OCI-LY1 (cell line): Measurements from ENCODE around the gene MYO5B.

Experiments used
- H2AFZ ChIP-seq: fragments of 200-600 bp; sonication (generic), shearing (Covaris generic); 2 replicates; pipeline ENCODE4 v1.6.0; 2014; ENCODE audit warnings: antibody characterized with exemption, mild to moderate bottlenecking, low read length
- H3F3A ChIP-seq: fragments of 200-600 bp; sonication (generic), shearing (Covaris generic); 2 replicates; pipeline ENCODE4 v1.6.0; 2014; ENCODE audit warnings: mild to moderate bottlenecking, antibody characterized with exemption, low read length, moderate library complexity; ENCODE audit not compliant: insufficient read depth
- H3K27ac ChIP-seq: fragments of 200-600 bp; sonication (generic); 2 replicates; pipeline ENCODE4 v1.5.1; 2014; ENCODE audit warnings: low read length, mixed run types, mild to moderate bottlenecking, low read depth; ENCODE audit not compliant: poor library complexity, severe bottlenecking
- H3K27me3 ChIP-seq: fragments of 200-600 bp; sonication (generic); 2 replicates; pipeline ENCODE4 v1.6.0; 2014; ENCODE audit warnings: antibody characterized with exemption, mild to moderate bottlenecking, low read length, moderate library complexity; ENCODE audit not compliant: insufficient read depth
- H3K36me3 ChIP-seq: fragments of 200-600 bp; sonication (generic); 2 replicates; pipeline ENCODE4 v1.6.1; 2014; ENCODE audit warnings: mild to moderate bottlenecking, antibody characterized with exemption, low read length, moderate library complexity, mixed read lengths; ENCODE audit not compliant: insufficient read depth
- H3K4me1 ChIP-seq: fragments of 200-600 bp; sonication (generic); 2 replicates; pipeline ENCODE4 v1.5.1; 2014; ENCODE audit warnings: mild to moderate bottlenecking, low read length, moderate library complexity; ENCODE audit not compliant: insufficient read depth, severe bottlenecking
- H3K4me2 ChIP-seq: fragments of 200-600 bp; sonication (generic), shearing (Covaris generic); 2 replicates; pipeline ENCODE4 v1.6.1; 2014; ENCODE audit warnings: low read length
- H3K4me3 ChIP-seq: fragments of 200-600 bp; sonication (generic); 2 replicates; pipeline ENCODE4 v1.5.1; 2014; ENCODE audit warnings: low read length, low read depth, mild to moderate bottlenecking, mixed read lengths; ENCODE audit not compliant: poor library complexity, severe bottlenecking
- H3K79me2 ChIP-seq: fragments of 200-600 bp; shearing (Covaris generic); 2 replicates; pipeline ENCODE4 v1.6.1; 2016; ENCODE audit warnings: mixed run types, low read length, mixed read lengths; ENCODE audit not compliant: insufficient read depth
- H3K9ac ChIP-seq: fragments of 200-600 bp; sonication (generic), shearing (Covaris generic); 2 replicates; pipeline ENCODE4 v1.6.1; 2014; ENCODE audit warnings: mild to moderate bottlenecking, low read length, mixed read lengths
- H3K9me2 ChIP-seq: fragments of 200-600 bp; sonication (generic), shearing (Covaris generic); 2 replicates; pipeline ENCODE4 v1.6.1; 2014; ENCODE audit warnings: low read depth, mild to moderate bottlenecking, low read length, mixed read lengths
- H3K9me3 ChIP-seq: fragments of 200-600 bp; shearing (Covaris generic); 2 replicates; pipeline ENCODE4 v1.6.1; 2014; ENCODE audit warnings: low read length, mixed read lengths
- H4K20me1 ChIP-seq: fragments of 200-600 bp; sonication (generic), shearing (Covaris generic); 2 replicates; pipeline ENCODE4 v1.6.0; 2016; ENCODE audit warnings: mild to moderate bottlenecking, low read length; ENCODE audit not compliant: insufficient read depth
- CTCF ChIP-seq: fragments of 200-600 bp; sonication (generic), shearing (Covaris generic); IDR thresholded peaks from 2 replicates; pipeline ENCODE4 v1.5.1; 2017; ENCODE audit warnings: mild to moderate bottlenecking, antibody characterized with exemption, low read length, moderate library complexity, mixed read lengths
- EZH2 ChIP-seq: fragments of 200-600 bp; sonication (generic), shearing (Covaris generic); IDR thresholded peaks from 2 replicates; pipeline ENCODE4 v1.8.0; 2017; ENCODE audit warnings: borderline replicate concordance, mixed run types, mild to moderate bottlenecking, antibody characterized with exemption, low read length, moderate library complexity, mixed read lengths

The MYO5B gene

GRCh38 chr18:49862656-49863385 is 332.1 kb downstream of the MYO5B start:
- H3K27ac ChIP-seq, result no peak overlapping the region
- H3K36me3 ChIP-seq, result no peaks in the 10 kb centered on the region
- no peaks in the 10 kb centered on the region for H3K27me3 ChIP-seq
- H3F3A ChIP-seq, result no peaks in the 10 kb centered on the region
- H3K9ac ChIP-seq, result no peak overlapping the region
- no peak for TF ChIP-seq CTCF
- no peak for TF ChIP-seq EZH2
- H4K20me1 ChIP-seq, result no peaks in the 10 kb centered on the region
- no peaks in the 10 kb centered on the region for H3K9me2 ChIP-seq
- H3K4me2 ChIP-seq, result no peak overlapping the region
- no peak overlapping the region for H2AFZ ChIP-seq
- no peaks in the 10 kb centered on the region for H3K4me1 ChIP-seq
- no peaks in the 10 kb centered on the region for H3K9me3 ChIP-seq
- H3K79me2 ChIP-seq, result no peaks in the 10 kb centered on the region
- no peak overlapping the region for H3K4me3 ChIP-seq

- H3K36me3 ChIP-seq, result no peaks in the 10 kb centered on the region
- no peak overlapping the region for H3K27ac ChIP-seq
- H3K79me2 ChIP-seq, result no peaks in the 10 kb centered on the region
- H3K4me1 ChIP-seq, result no peaks in the 10 kb centered on the region
- no peaks in the 10 kb centered on the region for H3K27me3 ChIP-seq
- H3K4me2 ChIP-seq, result no peak overlapping the region
- TF ChIP-seq EZH2, result no peak
- peak; percentile 62 for TF ChIP-seq CTCF
- H3K9ac ChIP-seq, result no peak overlapping the region
- no peaks in the 10 kb centered on the region for H3F3A ChIP-seq
- no peaks in the 10 kb centered on the region for H4K20me1 ChIP-seq
- H3K9me2 ChIP-seq, result no peaks in the 10 kb centered on the region
- H2AFZ ChIP-seq, result no peak overlapping the region
- H3K4me3 ChIP-seq, result no peak overlapping the region
- H3K9me3 ChIP-seq, result no peaks in the 10 kb centered on the region
Observed at GRCh38 chr18:49861659-49862058, 333.3 kb downstream of the MYO5B start.

GRCh38 chr18:49859725-49860124 is 335.2 kb downstream of the MYO5B start:
- Histone ChIP-seq H3K9ac (no peak overlapping the region), H3K79me2 (no peaks in the 10 kb centered on the region), H3K4me2 (no peak overlapping the region), H3K4me1 (no peaks in the 10 kb centered on the region), H3K36me3 (no peaks in the 10 kb centered on the region), H3F3A (no peaks in the 10 kb centered on the region), H3K27me3 (no peaks in the 10 kb centered on the region), H2AFZ (no peak overlapping the region), H3K9me2 (no peaks in the 10 kb centered on the region), H3K4me3 (no peak overlapping the region), H4K20me1 (no peaks in the 10 kb centered on the region), H3K27ac (no peak overlapping the region), H3K9me3 (no peaks in the 10 kb centered on the region)
- no peak for TF ChIP-seq EZH2
- TF ChIP-seq CTCF, result no peak
